NCI-H146 (cell line): ENCODE data around the gene PLOD3.

Source experiments
- DNase-seq: peaks from one replicate; lab custom pipeline; 2025; lab: John Stamatoyannopoulos, UW

Gene PLOD3

DNA sequence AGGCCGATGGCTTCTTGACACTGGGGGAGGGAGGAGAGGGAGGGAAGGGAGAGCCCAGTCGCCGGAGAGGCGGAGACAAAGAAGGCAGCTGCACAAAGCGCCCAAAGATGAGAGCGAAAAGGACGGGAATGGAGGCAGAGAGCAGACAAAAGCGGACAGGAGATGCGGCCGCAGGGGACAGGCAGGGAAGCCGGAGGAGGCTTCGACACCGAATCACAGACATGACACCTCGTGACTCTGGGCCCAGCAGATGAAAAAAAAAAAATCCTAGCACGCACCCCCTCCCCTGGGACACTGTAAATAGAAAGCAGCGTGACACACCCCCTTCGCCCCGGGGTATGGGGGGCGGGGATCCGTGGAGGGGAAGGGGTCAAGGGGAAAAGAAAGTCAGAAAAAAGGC lies 38.3 kb downstream of the PLOD3 start:
- DNase-seq: peak; percentile 58

DNA sequence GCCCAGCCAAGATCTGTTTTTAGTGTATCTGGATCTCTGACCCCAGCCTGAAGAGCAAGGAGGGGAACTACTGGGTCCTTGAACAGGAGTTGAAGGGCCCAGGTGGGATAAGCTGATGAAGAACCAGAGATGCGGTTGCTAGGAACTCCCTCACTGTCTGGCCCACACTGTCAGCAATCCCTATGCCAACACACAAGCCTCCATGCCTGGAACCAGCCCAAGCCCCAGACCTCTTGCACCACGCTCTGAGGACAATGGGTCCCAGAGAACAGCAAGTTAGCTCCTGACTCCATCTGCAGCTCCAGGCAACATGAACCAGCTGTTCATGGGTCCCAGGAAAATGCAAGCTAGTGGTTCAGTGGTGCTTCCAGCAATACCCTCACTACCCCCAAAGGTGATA lies 39.7 kb downstream of the PLOD3 start:
- DNase-seq: no peak

DNA sequence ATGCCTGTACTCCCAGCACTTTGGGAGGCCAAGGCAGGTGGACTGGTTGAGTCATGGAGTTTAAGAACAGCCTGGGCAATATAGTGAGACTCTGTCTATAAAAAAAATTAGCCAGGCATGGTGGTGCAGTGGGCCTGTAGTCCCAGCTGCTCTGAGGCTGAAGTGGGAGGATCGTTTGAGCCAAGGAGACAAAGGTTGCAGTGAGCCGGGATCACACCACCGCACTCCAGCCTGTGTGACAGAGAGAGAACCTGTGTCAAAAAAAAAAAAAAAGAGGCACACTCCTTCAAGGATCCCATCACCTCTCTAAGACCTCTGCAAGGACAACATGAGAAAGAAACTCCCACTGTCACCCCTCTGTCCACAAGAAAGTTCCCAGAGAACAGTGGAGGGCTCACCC lies 41.7 kb downstream of the PLOD3 start:
- DNase-seq: no peak

DNA sequence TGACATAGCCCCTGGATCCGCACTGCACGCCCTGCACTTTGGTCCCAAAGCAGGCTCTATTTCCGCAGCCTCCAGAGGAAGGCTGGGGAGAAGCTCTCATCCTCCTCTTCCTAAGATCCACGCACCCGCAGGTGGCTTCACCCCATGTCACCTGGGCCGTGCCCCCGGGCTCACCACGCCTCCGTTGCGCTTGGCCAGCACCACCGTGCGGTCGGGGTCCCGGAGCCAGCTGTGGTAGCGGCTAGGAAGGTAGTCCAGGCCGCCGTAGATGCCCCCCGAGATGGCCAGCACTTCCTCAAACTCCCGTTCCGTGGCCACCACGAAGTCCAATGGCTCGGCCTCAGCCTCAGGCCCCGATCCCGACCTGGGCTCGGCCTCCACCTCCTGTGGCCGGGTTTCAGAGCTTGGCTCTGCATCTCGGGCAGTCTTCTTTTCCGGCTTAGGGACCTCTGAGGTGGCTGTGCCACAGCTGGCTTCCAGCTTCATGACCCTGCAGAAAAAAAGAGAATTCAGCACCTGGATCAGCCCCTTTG lies 43.0 kb downstream of the PLOD3 start:
- no peak for DNase-seq

DNA sequence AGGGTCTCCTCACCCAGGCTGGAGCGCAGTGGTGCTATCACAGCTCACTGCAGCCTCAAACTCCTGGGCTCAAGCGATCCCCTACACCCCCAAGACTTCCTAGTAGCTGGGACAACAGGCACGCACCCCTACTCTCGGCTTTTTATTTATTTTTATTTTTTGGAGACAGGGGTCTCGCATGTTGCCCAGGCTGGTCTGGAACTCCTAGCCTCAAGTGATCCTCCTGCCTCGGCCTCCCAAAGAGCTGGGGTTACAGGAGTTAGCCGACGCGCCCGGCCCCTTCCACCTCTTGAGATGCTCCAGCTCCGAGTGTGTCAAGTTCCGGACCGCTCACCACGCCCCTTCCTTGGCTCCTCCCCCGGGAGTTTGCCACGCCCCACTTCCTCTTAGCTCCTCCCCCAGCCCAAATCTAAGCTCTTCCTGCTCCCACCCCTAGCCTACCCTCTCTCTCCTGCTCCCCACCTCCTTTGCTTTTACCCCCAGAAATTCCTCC lies 43.6 kb downstream of the PLOD3 start:
- peak; percentile 41 for DNase-seq

DNA sequence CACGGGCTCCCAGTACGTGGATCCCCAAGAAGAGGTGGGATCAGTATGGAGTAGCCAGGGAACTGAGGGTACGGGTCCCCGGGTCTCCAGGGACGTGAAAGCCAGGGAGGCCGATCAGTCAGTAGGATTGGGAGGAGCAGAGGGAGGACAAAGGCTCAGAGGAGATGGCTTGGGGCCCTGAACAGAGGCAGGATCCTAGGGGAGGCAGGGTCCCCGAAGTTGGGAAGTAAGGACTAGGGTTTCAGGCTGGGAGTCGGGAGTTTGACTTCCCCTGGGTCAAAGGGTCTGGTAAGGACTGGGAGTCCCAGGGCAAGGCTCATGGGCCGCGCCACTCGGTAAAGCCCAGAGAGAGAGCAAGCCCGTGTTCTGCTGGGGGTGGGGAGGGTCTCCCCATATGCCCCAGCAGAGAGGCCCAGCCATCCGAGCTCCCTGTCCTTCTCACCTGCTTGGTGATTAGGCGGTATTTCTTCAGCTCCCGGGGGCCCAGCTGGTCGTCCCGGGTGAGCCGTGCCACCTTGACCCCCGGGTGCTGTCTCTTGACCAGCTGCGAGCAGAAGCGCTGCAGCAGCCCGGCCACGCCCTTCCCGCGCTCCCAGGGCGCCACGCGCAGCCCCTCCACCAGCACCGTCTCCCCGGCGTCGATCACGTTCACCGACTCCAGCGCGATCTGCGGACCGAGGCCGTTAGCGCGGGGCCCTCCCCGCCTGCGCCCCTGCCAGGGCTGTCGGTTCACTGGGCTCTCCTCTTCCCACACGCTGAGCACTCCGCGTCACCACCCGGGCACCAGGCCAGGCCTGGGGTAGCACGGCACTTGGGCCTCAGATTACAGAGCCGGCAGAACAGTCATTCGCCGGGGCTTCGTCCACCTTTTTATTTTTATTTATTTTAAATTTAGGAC lies 44.3 kb downstream of the PLOD3 start:
- peak; percentile 61 for DNase-seq

DNA sequence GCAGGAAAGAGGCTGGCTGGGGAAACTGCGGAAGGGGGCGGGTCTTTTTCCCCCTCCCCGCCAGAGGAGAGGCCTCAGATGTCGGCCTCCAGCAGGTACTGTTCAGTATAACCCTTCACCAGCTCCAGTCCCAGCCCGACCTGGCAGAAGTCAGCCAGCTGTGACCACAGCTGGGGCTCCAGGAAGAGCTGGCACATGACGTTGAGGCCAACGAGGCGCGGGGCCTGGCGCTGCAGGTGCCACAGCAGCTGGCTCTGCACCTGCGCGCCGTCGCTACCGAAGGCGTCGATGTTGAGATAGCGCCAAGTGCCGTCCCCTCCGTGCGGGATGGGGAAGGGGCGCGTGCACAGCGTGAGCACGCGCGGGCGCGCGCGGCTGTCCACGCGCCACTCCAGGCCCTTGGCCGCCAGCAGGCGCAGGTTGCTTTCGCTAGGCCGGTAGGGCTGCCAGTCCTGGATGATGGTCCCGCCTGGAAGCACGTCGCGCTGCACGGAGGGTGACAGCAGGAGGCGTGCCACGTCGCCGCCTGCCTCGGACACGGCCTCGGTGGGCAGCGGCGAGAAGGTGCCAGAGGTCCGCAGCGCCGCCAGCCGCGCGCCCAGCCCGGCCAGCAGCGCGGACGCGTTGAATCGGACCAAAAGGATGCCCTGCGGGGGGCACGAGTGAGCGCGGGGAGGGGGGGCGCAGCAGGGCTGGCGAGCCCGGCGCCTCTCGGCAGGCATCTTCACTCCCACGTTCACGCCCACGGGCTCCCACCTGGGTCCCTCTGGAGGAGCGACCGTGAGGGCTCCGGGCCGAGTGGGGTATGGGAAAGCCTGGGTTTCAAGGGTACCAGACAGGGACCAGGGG lies 45.2 kb downstream of the PLOD3 start:
- peak; percentile 55 for DNase-seq

DNA sequence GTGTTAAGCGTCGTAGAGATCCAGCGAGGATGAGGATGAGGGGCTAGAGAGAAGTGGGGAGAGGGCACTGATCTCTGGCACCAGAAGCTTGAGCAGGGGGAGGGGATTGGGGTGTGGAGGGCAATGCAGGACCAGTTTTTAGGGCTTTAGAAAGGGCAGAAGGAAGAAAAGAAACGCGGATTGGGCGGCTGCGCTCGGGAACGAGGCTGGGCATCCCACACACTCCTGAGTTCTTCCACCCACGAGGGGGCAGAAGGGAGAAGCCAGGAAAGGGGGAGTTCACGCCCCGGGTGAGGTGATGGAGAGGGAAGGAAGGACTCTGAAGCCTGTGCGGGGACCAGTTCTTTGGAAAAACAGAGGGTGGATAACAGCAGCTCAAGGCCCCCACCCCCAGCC lies 45.9 kb downstream of the PLOD3 start:
- peak; percentile 13 for DNase-seq

DNA sequence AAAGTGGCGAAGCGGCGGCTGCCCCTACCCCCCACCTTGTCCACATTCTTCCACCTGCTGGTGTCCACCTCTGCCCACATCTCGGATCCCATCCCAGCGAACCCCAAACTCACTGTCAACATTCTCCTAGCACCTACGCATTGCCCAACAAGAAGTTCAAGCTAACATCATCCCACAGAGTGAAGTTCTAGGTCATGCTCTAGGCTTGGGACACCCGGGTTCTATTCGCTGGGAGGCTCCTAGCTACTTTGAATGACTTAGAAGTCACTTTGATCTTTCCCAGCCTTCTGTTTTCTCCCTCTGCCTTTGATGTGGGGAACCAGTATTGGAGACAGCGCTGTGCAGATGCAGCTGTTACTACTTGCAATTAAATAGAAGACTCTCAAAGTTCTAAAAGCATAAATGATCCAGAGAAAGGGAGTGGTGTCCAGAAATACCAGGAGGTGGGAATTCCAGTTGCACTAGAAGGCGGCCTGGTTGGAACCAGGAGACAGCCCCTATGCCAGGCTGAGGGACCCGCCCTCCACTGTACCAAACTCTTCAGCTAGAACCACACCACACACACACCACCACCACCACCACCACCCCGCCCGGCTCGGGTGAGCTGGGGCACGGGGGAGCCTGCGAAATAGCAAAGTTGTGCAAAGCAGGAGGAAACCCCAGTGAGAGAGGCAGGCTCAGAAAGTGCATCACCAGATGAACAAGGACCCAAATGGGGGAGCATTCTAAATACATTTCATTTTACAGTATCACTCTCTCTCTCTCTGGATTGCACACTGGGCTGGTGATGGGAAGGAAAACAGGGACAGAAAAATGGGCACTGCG lies 46.6 kb downstream of the PLOD3 start:
- DNase-seq: no peak

DNA sequence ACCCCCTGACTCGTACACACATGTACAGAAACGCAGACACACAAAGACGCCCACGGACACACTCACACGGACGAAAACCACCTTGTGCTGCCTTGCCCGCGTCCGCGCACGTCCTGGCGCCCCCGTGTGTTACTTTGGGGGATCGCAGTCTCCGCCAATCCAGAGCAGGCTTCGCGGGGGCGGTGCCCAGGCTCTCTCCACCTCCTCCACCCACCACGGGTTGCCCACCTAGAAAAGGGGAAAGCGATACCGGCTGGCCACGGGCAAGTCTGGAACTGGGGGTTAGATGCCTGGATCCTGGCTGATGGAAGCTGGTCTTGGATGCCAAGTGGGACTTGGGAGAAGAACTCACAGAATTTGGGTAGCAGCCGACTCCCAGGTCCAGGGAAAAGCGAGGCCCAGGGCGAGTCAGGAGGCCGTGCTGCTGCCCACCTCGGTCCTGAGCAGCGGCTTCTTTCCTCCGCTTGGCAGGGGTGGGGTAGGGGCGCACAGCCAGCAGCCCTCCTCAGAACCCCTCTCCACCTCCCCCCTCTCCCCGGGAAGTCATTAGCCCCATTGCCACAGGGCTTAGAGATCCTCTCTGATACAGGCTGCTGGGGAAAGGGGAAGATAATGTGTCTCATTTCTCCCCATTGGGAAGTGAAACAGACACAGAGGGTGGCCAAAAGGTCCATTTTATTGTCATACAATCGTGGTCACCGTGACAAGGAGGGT lies 47.4 kb downstream of the PLOD3 start:
- DNase-seq: peak; percentile 36

DNA sequence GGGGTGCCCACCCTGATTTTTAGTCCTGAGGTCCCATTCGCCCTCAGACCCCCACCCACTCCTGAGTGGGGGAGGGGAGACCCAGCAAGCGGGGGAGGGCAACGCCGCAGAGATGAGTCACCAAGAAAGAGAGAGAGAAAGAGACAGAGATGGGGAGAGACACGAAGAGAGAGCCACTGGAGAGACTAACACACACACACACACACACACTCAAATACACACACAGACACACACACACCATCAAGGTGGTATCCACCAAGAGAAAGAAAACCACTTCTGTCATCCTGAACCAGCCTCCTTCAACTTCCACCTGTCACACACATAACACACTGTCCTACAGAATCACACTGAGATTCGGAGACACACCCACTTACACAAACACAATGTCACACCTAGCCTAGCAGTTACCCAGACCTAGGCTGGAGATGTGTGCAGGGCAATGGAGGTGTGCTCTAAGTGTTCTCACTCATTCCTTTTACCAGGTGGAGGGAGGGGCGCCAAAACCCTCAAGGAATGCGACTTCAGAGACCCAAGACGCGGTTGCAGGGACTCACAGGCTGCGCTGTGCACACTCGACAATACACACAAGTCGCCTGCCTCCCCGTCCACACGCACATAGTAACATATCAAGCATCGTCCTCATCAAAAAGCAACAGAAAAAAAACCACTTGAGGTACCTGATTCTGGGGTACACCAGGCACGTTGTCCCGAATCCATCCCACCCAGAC lies 48.1 kb downstream of the PLOD3 start:
- no peak for DNase-seq

DNA sequence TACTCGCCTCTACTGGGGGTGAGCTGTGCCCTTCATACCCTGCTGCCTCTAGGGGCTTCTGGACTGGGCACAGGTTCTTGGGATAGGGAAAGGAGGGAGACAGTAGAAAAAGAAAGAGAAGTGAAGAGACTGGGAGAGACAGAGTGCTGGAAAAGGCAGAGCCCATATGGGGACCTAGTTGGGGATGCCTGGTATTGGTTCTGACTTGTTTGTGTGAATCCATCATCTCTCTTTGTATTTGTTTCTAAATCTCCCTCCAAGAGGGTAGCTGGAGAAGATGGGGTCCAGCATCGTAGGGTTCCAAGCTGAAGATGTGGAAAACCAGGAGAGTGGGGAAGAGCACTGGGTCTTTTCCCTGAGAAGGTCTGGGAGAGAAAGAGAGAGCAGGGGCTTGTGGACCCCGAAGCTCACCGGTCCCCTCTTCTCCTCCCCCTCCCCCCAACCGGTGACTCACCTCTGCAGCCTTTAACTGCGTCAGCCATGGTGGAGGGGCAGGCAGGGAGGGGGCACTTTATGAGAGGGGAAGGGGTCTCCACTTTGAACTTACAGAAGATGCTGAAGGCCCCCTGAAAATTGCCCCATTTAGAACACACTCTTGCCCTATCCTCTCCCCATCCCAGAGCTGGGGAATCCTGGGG lies 48.9 kb downstream of the PLOD3 start:
- no peak for DNase-seq

DNA sequence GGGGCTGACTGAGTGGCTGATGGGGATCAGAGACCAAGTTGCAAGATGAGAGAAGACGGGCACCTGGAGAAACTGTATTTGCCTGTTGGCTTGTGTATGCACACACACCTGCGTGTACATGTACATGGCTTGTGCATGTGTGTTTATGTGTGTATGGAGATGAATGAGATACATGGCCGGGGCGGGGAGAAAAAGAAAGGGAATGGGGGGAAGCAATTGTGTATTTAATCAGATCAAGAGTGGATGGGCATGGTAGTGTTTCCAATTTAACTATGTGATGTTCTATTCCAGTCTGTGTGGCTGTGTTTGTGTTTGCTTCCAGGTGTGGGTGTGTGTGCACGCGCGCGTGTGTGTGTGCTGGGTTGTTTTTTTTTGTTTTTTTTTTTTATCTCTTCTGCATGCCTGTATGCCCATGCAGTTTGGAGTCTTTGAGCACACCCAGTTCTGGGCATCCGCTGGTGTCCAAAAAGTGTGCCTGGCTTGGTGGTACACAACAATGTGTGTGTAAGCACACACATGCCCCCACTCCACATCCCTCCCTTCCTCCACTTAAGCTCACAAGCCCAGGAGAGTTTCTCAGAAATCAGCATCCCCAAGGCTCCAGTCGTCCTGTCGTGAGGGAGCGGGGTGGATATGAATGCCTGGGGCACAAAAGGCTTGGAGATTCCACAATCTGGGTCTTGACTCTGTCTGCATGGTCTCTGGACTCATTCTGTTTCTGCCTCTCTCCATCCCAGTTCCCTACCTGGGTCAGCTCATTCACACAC lies 49.6 kb downstream of the PLOD3 start:
- DNase-seq: no peak

DNA sequence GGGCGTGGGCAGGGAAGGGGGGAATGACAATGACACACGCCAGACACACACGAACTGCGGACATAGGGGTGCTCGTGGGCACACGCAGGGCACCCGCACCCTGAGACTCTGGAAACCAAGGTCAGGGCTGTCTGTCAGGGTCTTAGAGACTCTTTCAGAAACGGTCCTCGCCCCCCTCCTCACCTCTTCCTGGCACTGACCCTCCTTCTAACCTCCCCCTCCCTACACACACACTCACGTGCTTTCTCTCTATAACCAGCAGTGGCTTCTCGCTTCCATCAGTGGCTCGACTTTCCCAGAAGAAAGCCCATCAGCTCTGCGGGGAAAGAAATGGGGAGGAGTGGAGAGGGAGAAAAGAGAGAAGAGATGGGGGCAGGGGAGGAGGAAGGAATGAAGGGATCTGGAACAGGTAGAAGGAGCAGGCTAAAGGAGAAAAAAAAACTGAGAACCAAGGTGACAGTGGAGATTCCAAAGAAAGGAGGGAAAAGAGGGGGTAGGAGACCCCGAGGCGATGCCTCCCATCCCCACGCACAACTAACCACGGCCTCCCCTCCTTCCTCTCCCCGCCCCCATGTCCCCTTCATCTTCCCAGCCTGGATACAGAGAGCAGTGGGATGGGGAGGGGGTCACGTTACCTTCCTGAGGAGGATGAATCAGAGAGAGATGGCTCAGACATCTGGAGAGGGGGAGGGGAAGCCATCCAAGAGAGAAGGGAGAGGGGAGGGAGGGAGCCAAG lies 50.3 kb downstream of the PLOD3 start:
- peak; percentile 16 for DNase-seq

DNA sequence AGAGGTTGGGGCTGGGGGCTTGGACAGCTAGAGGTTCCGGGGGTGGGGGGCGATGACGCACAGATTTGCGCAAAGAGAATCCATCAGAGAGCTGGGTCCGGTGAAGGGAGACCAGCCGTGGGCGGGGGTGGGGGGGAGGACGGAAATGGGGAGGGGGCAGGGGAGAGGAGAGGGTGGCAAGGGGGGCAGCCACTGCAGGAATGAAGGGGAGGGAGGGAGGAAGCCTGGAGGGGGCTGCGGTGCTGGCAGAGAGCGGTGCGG lies 50.8 kb downstream of the PLOD3 start:
- DNase-seq: no peak

DNA sequence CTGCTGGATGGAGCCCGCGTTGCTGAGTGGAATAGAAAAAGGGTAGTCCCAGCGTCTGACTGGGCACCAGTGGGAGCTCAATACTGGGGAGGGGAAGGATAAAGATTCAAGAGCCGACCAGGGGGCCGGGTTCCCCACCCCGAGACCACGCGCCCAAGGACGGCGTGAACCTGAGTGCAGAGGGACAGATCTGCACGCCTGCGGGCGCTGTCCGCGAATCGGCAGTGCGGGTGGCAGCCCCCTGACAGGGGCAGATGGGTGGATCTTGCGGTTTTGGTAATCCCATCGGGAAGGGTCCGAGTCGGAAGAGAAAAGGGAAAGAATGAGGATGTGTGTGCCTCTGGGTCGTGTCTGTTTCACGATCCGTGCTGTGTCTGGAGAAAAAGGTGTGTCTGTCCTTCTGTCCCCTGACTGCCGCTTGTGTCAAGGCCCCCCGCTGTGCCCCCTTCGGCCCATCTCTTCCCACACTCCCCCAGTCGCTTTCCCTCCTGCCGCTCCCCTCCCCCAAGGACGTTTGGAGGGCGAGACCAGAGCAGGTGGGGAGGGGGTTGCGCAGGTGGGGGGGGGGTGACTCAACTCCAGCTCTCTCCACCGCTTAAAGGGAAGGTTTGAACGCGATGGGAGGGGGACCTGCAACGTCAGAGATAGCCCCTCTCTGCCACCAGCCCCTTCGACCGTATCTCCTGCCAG lies 51.3 kb downstream of the PLOD3 start:
- peak; percentile 49 for DNase-seq

DNA sequence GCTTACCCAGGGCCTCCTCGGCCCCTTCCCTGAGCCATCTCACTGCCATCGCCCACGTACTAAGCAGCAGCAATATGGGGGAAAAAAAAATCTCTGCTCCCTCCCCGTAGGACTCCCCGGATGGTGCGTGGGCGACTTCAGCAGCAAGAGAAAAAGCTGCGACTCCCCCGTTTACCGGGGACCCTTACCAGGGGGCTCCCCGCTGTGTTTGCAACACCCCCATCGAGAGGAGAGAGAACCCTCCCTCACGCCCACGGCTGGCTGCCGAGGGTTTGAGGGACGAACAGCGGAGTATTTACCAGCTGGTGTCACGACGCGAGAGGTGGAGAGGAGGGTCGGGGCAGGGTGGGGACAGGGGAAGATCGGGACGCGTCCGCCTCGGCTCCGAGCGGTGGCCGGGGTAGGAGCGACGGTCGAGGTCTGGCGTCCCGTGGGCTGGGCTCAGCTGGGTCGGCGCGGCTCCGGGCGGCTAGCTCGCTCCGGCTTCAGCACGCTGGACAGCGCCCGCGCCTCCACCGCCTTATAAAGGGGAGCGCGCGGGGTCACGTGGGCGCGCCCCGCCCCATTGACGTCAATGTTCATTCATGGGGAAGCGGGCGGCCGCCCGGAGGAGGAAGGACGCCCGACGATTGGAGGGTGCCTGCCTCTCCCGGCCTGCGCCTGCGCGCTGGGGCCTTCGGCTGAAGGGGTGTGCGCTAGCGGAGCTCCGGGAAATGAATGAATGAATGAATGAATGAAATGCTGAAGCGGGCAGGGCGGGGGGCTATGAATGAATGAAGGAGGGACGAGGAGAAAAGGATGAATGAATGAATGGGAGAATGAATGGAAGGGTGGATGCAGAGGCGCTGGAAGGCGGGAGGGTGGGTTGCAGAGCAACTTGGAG lies 52.1 kb downstream of the PLOD3 start, which contains the start of gene VGF:
Gene VGF, minus strand, starts transcription at position 495 of the 883 bp plus-strand sequence. CDS start 726 bp downstream, outside the sequence.
- peak; percentile 95 for DNase-seq
